A549 (cell line): ENCODE results near the gene AGFG1. TPM values are rescaled to one million over a fixed set of nuclear protein-coding genes. Genes with fewer than 3 reads are reported as not detected.

Experiments used
- ATAC-seq, 2 experiments: fragments of 200-7000 bp in 1 of 2; fragments of >200 bp in 1 of 2; cut with Nextera tagmentation in 1 of 2; cut with Tn5 transposase in 1 of 2; 3 replicates each; pipeline versions ENCODE4 v1.8.0 to v1.9.1; 2018 to 2020; ENCODE audit warnings: mild to moderate bottlenecking in 1 of 2, moderate library complexity in 1 of 2
- CTCF ChIA-PET: fragments of 300-600 bp; sonication (Branson Sonifier 250); formaldehyde crosslinking; extraction: SDS; loops from one replicate; lab custom pipeline; 2021; ENCODE audit warnings: antibody characterized with exemption, inconsistent platforms; lab: Yijun Ruan, JAX
- POLR2A ChIA-PET: fragments of 350-600 bp; formaldehyde crosslinking; extraction: SDS; loops from one replicate; lab custom pipeline; 2021; ENCODE audit warnings: antibody characterized with exemption, inconsistent platforms; lab: Yijun Ruan, JAX
- DNase-seq, 2 experiments: peaks; one replicate each; pipeline versions ENCODE4 v3.0.0 to v3.0.0-alpha.2; 2011 to 2016; ENCODE audit warnings: low read depth in 1 of 2, low spot score in 1 of 2
- FAIRE-seq: peaks from 2 replicates; lab custom pipeline; 2011; peaks lifted over from hg19 to GRCh38; lab: Jason Lieb, UNC
- H3K27ac ChIP-seq, 2 experiments: fragments of >200 bp; sonication (Bioruptor Twin); formaldehyde crosslinking; 3 replicates each; pipeline ENCODE4 v1.5.1; 2016 to 2017
- H3K4me1 ChIP-seq: fragments of >200 bp; sonication (Bioruptor Twin); formaldehyde crosslinking; 3 replicates; pipeline ENCODE4 v1.6.1; 2016
- H3K4me2 ChIP-seq: fragments of >200 bp; sonication (Bioruptor Twin); formaldehyde crosslinking; 3 replicates; pipeline ENCODE4 v1.6.1; 2016
- H3K4me3 ChIP-seq: fragments of >200 bp; sonication (Bioruptor Twin); formaldehyde crosslinking; 3 replicates; pipeline ENCODE4 v1.5.1; 2016
- H3K9me3 ChIP-seq: fragments of >200 bp; sonication (Bioruptor Twin); formaldehyde crosslinking; 3 replicates; pipeline ENCODE4 v1.6.1; 2016
- CBX2 ChIP-seq: fragments of 200-600 bp; sonication (generic); IDR thresholded peaks from 2 replicates; pipeline ENCODE4 v1.6.1; 2016; ENCODE audit warnings: low read depth, mild to moderate bottlenecking, borderline replicate concordance
- CEBPB ChIP-seq, 2 experiments: fragments of >200 bp in 1 of 2; sonication (Bioruptor Twin) in 1 of 2; formaldehyde crosslinking in 1 of 2; IDR thresholded peaks; 2 replicates each; pipeline ENCODE4 v1.6.1; 2012 to 2016
- EHF ChIP-seq: fragments of 250-450 bp; sonication (Bioruptor Pico); IDR thresholded peaks from 2 replicates; pipeline ENCODE4 v1.5.0; 2020; ENCODE audit warnings: mild to moderate bottlenecking
- ELK1 ChIP-seq: fragments of 150-350 bp; IDR thresholded peaks from 2 replicates; pipeline ENCODE4 v1.6.1; 2014; ENCODE audit warnings: low read depth, mild to moderate bottlenecking, low read length
- EP300 ChIP-seq, 2 experiments: fragments of >200 bp; sonication (Bioruptor Twin); formaldehyde crosslinking; IDR thresholded peaks; 2 replicates in 1 of 2; 3 replicates in 1 of 2; pipeline ENCODE4 v1.6.1; 2016 to 2017
- FOSL2 ChIP-seq, 2 experiments: fragments of 450-650 bp in 1 of 2; fragments of >200 bp in 1 of 2; sonication (Bioruptor Twin) in 1 of 2; formaldehyde crosslinking; IDR thresholded peaks; 2 replicates each; pipeline versions ENCODE4 v1.5.0 to v1.6.1; 2016 to 2020; ENCODE audit warnings: mild to moderate bottlenecking in 1 of 2, moderate library complexity in 1 of 2
- FOXS1 ChIP-seq: fragments of 250-450 bp; sonication (Bioruptor Pico); IDR thresholded peaks from 2 replicates; pipeline ENCODE4 v1.5.0; 2020; ENCODE audit warnings: mild to moderate bottlenecking, moderate library complexity
- GATA3 ChIP-seq: IDR thresholded peaks from 2 replicates; pipeline ENCODE4 v1.6.1; 2012; ENCODE audit warnings: borderline replicate concordance
- HDAC2 ChIP-seq: fragments of 200-600 bp; sonication (generic); IDR thresholded peaks from 2 replicates; pipeline ENCODE4 v1.6.1; 2016
- HES2 ChIP-seq: fragments of >200 bp; sonication (Bioruptor Twin); formaldehyde crosslinking; IDR thresholded peaks from 2 replicates; pipeline ENCODE4 v1.6.1; 2016
- HEYL ChIP-seq: fragments of 250-450 bp; sonication (Bioruptor Pico); IDR thresholded peaks from 2 replicates; pipeline ENCODE4 v1.8.0; 2021; ENCODE audit warnings: mild to moderate bottlenecking, moderate library complexity
- HOXA7 ChIP-seq: fragments of 250-450 bp; sonication (Bioruptor Pico); IDR thresholded peaks from 2 replicates; pipeline ENCODE4 v1.5.0; 2020; ENCODE audit warnings: mild to moderate bottlenecking, moderate library complexity
- HOXB5 ChIP-seq: fragments of 250-450 bp; sonication (Bioruptor Pico); IDR thresholded peaks from 2 replicates; pipeline ENCODE4 v1.5.0; 2020; ENCODE audit warnings: mild to moderate bottlenecking, moderate library complexity
- JUN ChIP-seq, 2 experiments: fragments of >200 bp; sonication (Bioruptor Twin); formaldehyde crosslinking; IDR thresholded peaks; 2 replicates in 1 of 2; 3 replicates in 1 of 2; pipeline ENCODE4 v1.6.1; 2016 to 2017
- JUNB ChIP-seq: fragments of >200 bp; sonication (Bioruptor Twin); formaldehyde crosslinking; IDR thresholded peaks from 2 replicates; pipeline ENCODE4 v1.6.1; 2016
- KDM5A ChIP-seq: fragments of 200-600 bp; sonication (generic); IDR thresholded peaks from 2 replicates; pipeline ENCODE4 v1.6.1; 2016; ENCODE audit warnings: antibody characterized with exemption, mild to moderate bottlenecking
- MAFK ChIP-seq: fragments of 450-650 bp; IDR thresholded peaks from 2 replicates; pipeline ENCODE4 v1.6.1; 2014; ENCODE audit not compliant: partially characterized antibody
- MAX ChIP-seq: IDR thresholded peaks from 2 replicates; pipeline ENCODE4 v1.6.1; 2012
- MYC ChIP-seq: IDR thresholded peaks from 2 replicates; pipeline ENCODE4 v1.6.1; 2012; ENCODE audit warnings: mild to moderate bottlenecking, inconsistent platforms, low read length, improper control_type of control experiment, borderline replicate concordance
- NR3C1 ChIP-seq: fragments of >200 bp; sonication (Bioruptor Twin); formaldehyde crosslinking; IDR thresholded peaks from 3 replicates; pipeline ENCODE4 v1.6.1; 2017
- PHF8 ChIP-seq: fragments of 200-600 bp; sonication (generic); IDR thresholded peaks from 2 replicates; pipeline ENCODE4 v1.6.1; 2016; ENCODE audit warnings: low read depth, mild to moderate bottlenecking, antibody characterized with exemption, moderate library complexity, borderline replicate concordance
- POLR2AphosphoS2 ChIP-seq: conservative IDR thresholded peaks from 2 replicates; pipeline ENCODE4 v1.6.1; 2012; ENCODE audit warnings: low read length, improper control_type of control experiment, inconsistent platforms
- RCOR1 ChIP-seq: fragments of 150-350 bp; IDR thresholded peaks from 2 replicates; pipeline ENCODE4 v1.6.1; 2014; ENCODE audit warnings: antibody characterized with exemption, low read length, low read depth
- RNF2 ChIP-seq: fragments of 200-600 bp; sonication (generic); IDR thresholded peaks from 2 replicates; pipeline ENCODE4 v1.6.1; 2016; ENCODE audit warnings: low read depth, mild to moderate bottlenecking, antibody characterized with exemption, moderate library complexity, borderline replicate concordance
- SMC3 ChIP-seq: fragments of >200 bp; sonication (Bioruptor Twin); formaldehyde crosslinking; IDR thresholded peaks from 3 replicates; pipeline ENCODE4 v1.6.1; 2018; ENCODE audit warnings: inconsistent platforms
- TFCP2L1 ChIP-seq: fragments of 250-450 bp; sonication (Bioruptor Pico); IDR thresholded peaks from 2 replicates; pipeline ENCODE4 v1.5.0; 2021; ENCODE audit warnings: mild to moderate bottlenecking
- TP53 ChIP-seq: fragments of 250-450 bp; sonication (Bioruptor Pico); IDR thresholded peaks from 2 replicates; pipeline ENCODE4 v1.5.0; 2021; ENCODE audit warnings: mild to moderate bottlenecking, moderate library complexity
- USF2 ChIP-seq: fragments of 450-650 bp; IDR thresholded peaks from 2 replicates; pipeline ENCODE4 v1.6.1; 2014; ENCODE audit warnings: antibody characterized with exemption
- ZFP36 ChIP-seq: fragments of 450-650 bp; IDR thresholded peaks from 2 replicates; pipeline ENCODE4 v1.6.1; 2014; ENCODE audit warnings: borderline replicate concordance; ENCODE audit not compliant: partially characterized antibody
- WGBS: methylation state at CpG from one replicate; pipeline ENCODE4 v1.1.6; 2017; ENCODE audit errors: missing lambda C conversion rate; 5-methylcytosine and 5-hydroxymethylcytosine counted together
- polyA plus RNA-seq, 4 experiments: library from polyadenylated mRNA; depleted of rRNA in 3 of 4; stranded (reverse); fragments of >200 nt; fragmentation: RNase III in 1 of 4; extraction: RNeasy Plus Mini Kit Qiagen cat#74134 plus additional on column Dnase treatment in 1 of 4; gene quantifications; 2 replicates in 3 of 4; 3 replicates in 1 of 4; pipeline ENCODE4 v1.2.3, GENCODE V29; 2011 to 2017
- TF ChIP-seq, protein P1 (sequence below): IDR thresholded peaks from 2 replicates; pipeline ENCODE4 v1.6.1; 2012; ENCODE audit warnings: low read depth, borderline replicate concordance
- TF ChIP-seq, protein P2 (sequence below): fragments of >200 bp; sonication (Bioruptor Twin); formaldehyde crosslinking; IDR thresholded peaks from 3 replicates; pipeline ENCODE4 v1.6.1; 2016
- TF ChIP-seq, protein P3 (sequence below): fragments of 250-450 bp; sonication (Bioruptor Pico); IDR thresholded peaks from 2 replicates; pipeline ENCODE4 v1.5.0; 2020; ENCODE audit warnings: low read depth, mild to moderate bottlenecking, moderate library complexity

The AGFG1 gene
- polyA plus RNA-seq, 2 of the 4 experiments (the other 2 are of a cell fraction), result 96.9 to 384 TPM

DNA sequence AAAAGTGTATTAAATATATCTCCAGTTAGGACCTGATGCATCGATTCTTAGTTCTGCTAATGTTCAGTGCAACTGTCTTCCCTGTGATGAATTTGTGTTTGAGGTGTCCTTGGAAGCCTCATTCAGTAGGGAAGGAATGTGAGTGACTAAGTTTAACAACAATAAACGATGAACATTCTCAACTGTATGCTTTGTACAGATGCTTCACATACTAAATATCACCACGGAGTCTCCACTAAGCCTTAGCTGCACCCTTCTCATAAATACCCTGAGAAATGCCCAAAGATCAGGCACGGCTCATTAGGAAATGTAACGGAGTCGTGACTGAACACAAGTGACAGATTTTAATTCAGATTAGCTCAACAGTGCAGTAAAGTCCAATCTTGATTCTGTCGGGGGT lies 24.4 kb upstream of the AGFG1 start:
- Histone ChIP-seq H3K27ac (peak overlapping the region; percentile 95 to 96), H3K4me2 (peak overlapping the region; percentile 35), H3K4me3 (no peak overlapping the region), H3K9me3 (no peaks in the 10 kb centered on the region), H3K4me1 (peaks cover 60% of the 10 kb centered on the region)
- DNase-seq (peak in 1 of 2 experiments; percentile 35), ATAC-seq (peak in 1 of 2 experiments; percentile 61; a peak in 3 of 6 replicates), FAIRE-seq (no peak)
- ChIA-PET POLR2A (interaction anchor here (0.7 kb wide), 1 partner anchor 27 kb away, joined by 4 read pairs; no protein-coding TSS in a partner anchor), CTCF (interaction anchor here (0.6 kb wide), 1 partner anchor 450 kb away, joined by 3 read pairs; no protein-coding TSS in a partner anchor)
- 22% methylated on average over 7 of the region's 7 CpGs for WGBS
- TF ChIP-seq, protein P1, sequence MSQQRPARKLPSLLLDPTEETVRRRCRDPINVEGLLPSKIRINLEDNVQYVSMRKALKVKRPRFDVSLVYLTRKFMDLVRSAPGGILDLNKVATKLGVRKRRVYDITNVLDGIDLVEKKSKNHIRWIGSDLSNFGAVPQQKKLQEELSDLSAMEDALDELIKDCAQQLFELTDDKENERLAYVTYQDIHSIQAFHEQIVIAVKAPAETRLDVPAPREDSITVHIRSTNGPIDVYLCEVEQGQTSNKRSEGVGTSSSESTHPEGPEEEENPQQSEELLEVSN, result no peak
- TF ChIP-seq, protein P2, sequence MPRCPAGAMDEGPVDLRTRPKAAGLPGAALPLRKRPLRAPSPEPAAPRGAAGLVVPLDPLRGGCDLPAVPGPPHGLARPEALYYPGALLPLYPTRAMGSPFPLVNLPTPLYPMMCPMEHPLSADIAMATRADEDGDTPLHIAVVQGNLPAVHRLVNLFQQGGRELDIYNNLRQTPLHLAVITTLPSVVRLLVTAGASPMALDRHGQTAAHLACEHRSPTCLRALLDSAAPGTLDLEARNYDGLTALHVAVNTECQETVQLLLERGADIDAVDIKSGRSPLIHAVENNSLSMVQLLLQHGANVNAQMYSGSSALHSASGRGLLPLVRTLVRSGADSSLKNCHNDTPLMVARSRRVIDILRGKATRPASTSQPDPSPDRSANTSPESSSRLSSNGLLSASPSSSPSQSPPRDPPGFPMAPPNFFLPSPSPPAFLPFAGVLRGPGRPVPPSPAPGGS, result no peak
- TF ChIP-seq FOSL2 (IDR thresholded peaks at IDR 0.05) (no peak), FOSL2 (CRISPR knock-in tag; IDR thresholded peaks at IDR 0.05) (peak; percentile 45), MAX (0 out of 2 replicates have a peak, but pooled peaks have one; percentile 17)

GRCh38 chr2:227450311-227450841 lies 21.6 kb upstream of the AGFG1 start:
- Histone ChIP-seq H3K9me3 (no peaks in the 10 kb centered on the region), H3K4me2 (peak overlapping the region; percentile 68), H3K4me1 (peaks cover 75% of the 10 kb centered on the region), H3K4me3 (no peak overlapping the region), H3K27ac (peak overlapping the region; percentile 95 to 96)
- CTCF ChIA-PET, result interaction anchor here (0.7 to 1.3 kb wide), 3 partner anchors 42 to 316 kb away, joined by 3 to 5 read pairs (median 3); no protein-coding TSS in a partner anchor
- DNase-seq (peak in 1 of 2 experiments; percentile 40), FAIRE-seq (no peak), ATAC-seq (peak; percentile 34 to 49; a peak in 5 of 6 replicates)
- WGBS, result 6% methylated on average over 5 of the region's 5 CpGs
- POLR2A ChIA-PET, result interaction anchor here (0.6 kb wide), 1 partner anchor 89 kb away, joined by 4 read pairs; no protein-coding TSS in a partner anchor
- TF ChIP-seq USF2 (peak; percentile 27; the same call in 1 of the 2 replicates), HOXA7 (CRISPR knock-in tag) (no peak), CBX2 (no peak), NR3C1 (no peak), ZFP36 (no peak), KDM5A (no peak), TFCP2L1 (CRISPR knock-in tag) (no peak), MYC (no peak), RCOR1 (no peak), POLR2AphosphoS2 (no peak), HES2 (peak; percentile 73; the same call in 1 of the 2 replicates), FOXS1 (CRISPR knock-in tag) (no peak), CEBPB (IDR thresholded peaks at IDR 0.05) (peak; percentile 90 to 91), RNF2 (no peak), ELK1 (no peak), HEYL (no peak), HDAC2 (no peak), PHF8 (no peak), EP300 (IDR thresholded peaks at IDR 0.05) (peak; percentile 31 to 46; a peak in 1 of 5 replicates), JUN (IDR thresholded peaks at IDR 0.05) (0 out of 5 replicates have a peak, but pooled peaks of 1 of the 2 experiments have one; percentile 34), TP53 (CRISPR knock-in tag) (no peak), EHF (CRISPR knock-in tag) (no peak), GATA3 (no peak; the same call in 1 of the 2 replicates), JUNB (no peak), SMC3 (peak; percentile 15; the same call in 1 of the 3 replicates), HOXB5 (no peak), MAFK (no peak)
- TF ChIP-seq, protein P1, result no peak
- TF ChIP-seq, protein P3, sequence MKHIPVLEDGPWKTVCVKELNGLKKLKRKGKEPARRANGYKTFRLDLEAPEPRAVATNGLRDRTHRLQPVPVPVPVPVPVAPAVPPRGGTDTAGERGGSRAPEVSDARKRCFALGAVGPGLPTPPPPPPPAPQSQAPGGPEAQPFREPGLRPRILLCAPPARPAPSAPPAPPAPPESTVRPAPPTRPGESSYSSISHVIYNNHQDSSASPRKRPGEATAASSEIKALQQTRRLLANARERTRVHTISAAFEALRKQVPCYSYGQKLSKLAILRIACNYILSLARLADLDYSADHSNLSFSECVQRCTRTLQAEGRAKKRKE, result 0 out of 2 replicates have a peak, but pooled peaks have one; percentile 21
